ENCODE measurements around the gene CACNA1I. TPM values are rescaled to one million over a fixed set of nuclear protein-coding genes. Genes with fewer than 3 reads are reported as not detected.

Gene CACNA1I
- total and polyA plus RNA-seq, 2 donors from 2014 or later = 0.63 TPM; not detected in 1

GRCh38 chr22:39621826-39622225, 51.3 kb downstream of the CACNA1I start:
- H3K27me3 ChIP-seq (ENCODE audit: control insufficient read depth, insufficient read depth, low read length) = peaks cover 2% of the 10 kb centered on the region
- no peak for TF ChIP-seq CTCF (IDR thresholded peaks at IDR 0.05; ENCODE audit: borderline replicate concordance, extremely low read depth, insufficient read depth)
- H3K36me3 ChIP-seq (ENCODE audit: control insufficient read depth in 2 of 3, insufficient read depth in 3 of 3, low read length in 3 of 3) = no peaks in the 10 kb centered on the region
- no peak overlapping the region for H3K9ac ChIP-seq (ENCODE audit: low read length in 3 of 3)
- no peak overlapping the region for H3K27ac ChIP-seq (ENCODE audit: low read depth in 2 of 2, low read length in 2 of 2)
- H3K4me3 ChIP-seq (ENCODE audit: low read length in 3 of 3) = no peak overlapping the region
- H3K9me3 ChIP-seq (ENCODE audit: control insufficient read depth in 2 of 3, insufficient read depth in 1 of 3, low read length in 3 of 3) = no peaks in the 10 kb centered on the region
- FAIRE-seq (no peak), DNase-seq (no peak)
- intact Hi-C loops (cut with DNase I) = no loop called here
- no peaks in the 10 kb centered on the region for H3K4me1 ChIP-seq (ENCODE audit: control insufficient read depth in 2 of 3, insufficient read depth in 2 of 3, low read depth in 1 of 3, low read length in 3 of 3)

GRCh38 chr22:39622881-39623367, 52.4 kb downstream of the CACNA1I start:
- H3K4me3 ChIP-seq (ENCODE audit: low read length in 3 of 3) = peak overlapping the region in 1 of 3 donors; percentile 24
- no peaks in the 10 kb centered on the region for H3K4me1 ChIP-seq (ENCODE audit: control insufficient read depth in 2 of 3, insufficient read depth in 2 of 3, low read depth in 1 of 3, low read length in 3 of 3)
- no peaks in the 10 kb centered on the region for H3K36me3 ChIP-seq (ENCODE audit: control insufficient read depth in 2 of 3, insufficient read depth in 3 of 3, low read length in 3 of 3)
- H3K9ac ChIP-seq (ENCODE audit: low read length in 3 of 3) = no peak overlapping the region
- DNase-seq (peak; percentile 55 to 79 (median 62)), FAIRE-seq (no peak)
- TF ChIP-seq CTCF (IDR thresholded peaks at IDR 0.05; ENCODE audit: borderline replicate concordance, extremely low read depth, insufficient read depth) = peak; percentile 50
- H3K9me3 ChIP-seq (ENCODE audit: control insufficient read depth in 2 of 3, insufficient read depth in 1 of 3, low read length in 3 of 3) = no peaks in the 10 kb centered on the region
- peaks cover 2% of the 10 kb centered on the region for H3K27me3 ChIP-seq (ENCODE audit: control insufficient read depth, insufficient read depth, low read length)
- intact Hi-C loops (cut with DNase I) = no loop called here
- no peak overlapping the region for H3K27ac ChIP-seq (ENCODE audit: low read depth in 2 of 2, low read length in 2 of 2)

- no peak for TF ChIP-seq CTCF (IDR thresholded peaks at IDR 0.05; ENCODE audit: borderline replicate concordance, extremely low read depth, insufficient read depth)
- intact Hi-C loops (cut with DNase I) = no loop called here
- Histone ChIP-seq H3K4me3 (ENCODE audit: low read length in 3 of 3) (no peak overlapping the region), H3K27ac (ENCODE audit: low read depth in 2 of 2, low read length in 2 of 2) (no peak overlapping the region), H3K27me3 (ENCODE audit: control insufficient read depth, insufficient read depth, low read length) (peaks cover 2% of the 10 kb centered on the region), H3K36me3 (ENCODE audit: control insufficient read depth in 2 of 3, insufficient read depth in 3 of 3, low read length in 3 of 3) (no peaks in the 10 kb centered on the region), H3K9ac (ENCODE audit: low read length in 3 of 3) (no peak overlapping the region), H3K4me1 (ENCODE audit: control insufficient read depth in 2 of 3, insufficient read depth in 2 of 3, low read depth in 1 of 3, low read length in 3 of 3) (no peaks in the 10 kb centered on the region), H3K9me3 (ENCODE audit: control insufficient read depth in 2 of 3, insufficient read depth in 1 of 3, low read length in 3 of 3) (no peaks in the 10 kb centered on the region)
- DNase-seq = peak in 4 of 5 donors; percentile 33 to 57 (median 36)
- FAIRE-seq = no peak
These were observed 53.3 kb downstream of the CACNA1I start for GRCh38 chr22:39623603-39624500.
